ENCODE data around the gene IFNAR1. TPM values are rescaled to one million over a fixed set of nuclear protein-coding genes. Genes with fewer than 3 reads are reported as not detected.
A peak's percentile ranks its signal among the peaks of the same experiment; 100 is the strongest.

The IFNAR1 gene
- total RNA-seq, 1 experiment from 2014 or later = 20.4 TPM

DNA sequence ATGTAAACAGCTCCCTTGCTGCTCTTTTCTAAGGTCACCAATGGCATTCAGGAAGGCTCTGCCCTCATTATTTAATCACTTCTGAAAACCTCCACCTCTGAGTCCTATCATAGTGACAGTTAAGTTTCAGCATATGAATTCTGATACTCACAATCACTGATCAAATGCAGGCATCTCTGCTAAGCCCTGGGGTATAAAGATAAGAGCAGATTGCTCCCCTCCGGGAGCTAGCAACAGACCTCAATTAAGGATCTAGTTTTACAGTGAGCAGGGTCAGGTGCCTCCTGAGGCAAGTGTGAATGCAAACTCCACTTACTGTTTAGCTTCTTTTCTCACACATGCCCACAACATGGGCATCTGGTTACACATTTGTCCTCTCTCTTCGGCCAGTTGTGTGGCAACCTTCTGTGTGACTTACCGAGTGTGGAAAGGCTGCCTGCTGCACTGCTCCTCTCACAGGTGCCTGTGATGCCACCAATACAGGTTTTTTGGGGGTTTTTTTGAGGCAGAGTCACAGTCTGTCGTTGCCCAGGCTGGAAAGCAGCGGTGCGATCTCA lies 43.6 kb upstream of the IFNAR1 start:
- CTCF ChIA-PET = no interaction called here
- Histone ChIP-seq H3K4me3 (ENCODE audit: low read depth, low read length) (no peak overlapping the region), H3K36me3 (ENCODE audit: control insufficient read depth, insufficient read depth, low read length) (no peaks in the 10 kb centered on the region), H3K27me3 (replicated peaks; ENCODE audit: control insufficient read depth, insufficient read depth, low read length) (no peaks in the 10 kb centered on the region), H3K9me3 (0 out of 2 replicates have a peak, but pooled peaks cover 3% of the 10 kb centered on the region), H3K4me1 (no peaks in the 10 kb centered on the region; the same call in 1 of the 2 replicates)
- Mint-ChIP-seq H3K36me3 (ENCODE audit: insufficient read depth, unreplicated experiment) (peaks cover 12% of the 10 kb centered on the region), H3K27ac (ENCODE audit: unreplicated experiment) (no peak overlapping the region), H3K27me3 (ENCODE audit: insufficient read depth, unreplicated experiment) (no peaks in the 10 kb centered on the region), H3K4me3 (ENCODE audit: unreplicated experiment) (no peak overlapping the region), H3K4me1 (ENCODE audit: low read depth, unreplicated experiment) (peaks cover 8% of the 10 kb centered on the region), H3K9me3 (ENCODE audit: unreplicated experiment) (peaks cover 18% of the 10 kb centered on the region)
- TF ChIP-seq, protein P1, sequence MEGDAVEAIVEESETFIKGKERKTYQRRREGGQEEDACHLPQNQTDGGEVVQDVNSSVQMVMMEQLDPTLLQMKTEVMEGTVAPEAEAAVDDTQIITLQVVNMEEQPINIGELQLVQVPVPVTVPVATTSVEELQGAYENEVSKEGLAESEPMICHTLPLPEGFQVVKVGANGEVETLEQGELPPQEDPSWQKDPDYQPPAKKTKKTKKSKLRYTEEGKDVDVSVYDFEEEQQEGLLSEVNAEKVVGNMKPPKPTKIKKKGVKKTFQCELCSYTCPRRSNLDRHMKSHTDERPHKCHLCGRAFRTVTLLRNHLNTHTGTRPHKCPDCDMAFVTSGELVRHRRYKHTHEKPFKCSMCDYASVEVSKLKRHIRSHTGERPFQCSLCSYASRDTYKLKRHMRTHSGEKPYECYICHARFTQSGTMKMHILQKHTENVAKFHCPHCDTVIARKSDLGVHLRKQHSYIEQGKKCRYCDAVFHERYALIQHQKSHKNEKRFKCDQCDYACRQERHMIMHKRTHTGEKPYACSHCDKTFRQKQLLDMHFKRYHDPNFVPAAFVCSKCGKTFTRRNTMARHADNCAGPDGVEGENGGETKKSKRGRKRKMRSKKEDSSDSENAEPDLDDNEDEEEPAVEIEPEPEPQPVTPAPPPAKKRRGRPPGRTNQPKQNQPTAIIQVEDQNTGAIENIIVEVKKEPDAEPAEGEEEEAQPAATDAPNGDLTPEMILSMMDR (IDR thresholded peaks at IDR 0.05; ENCODE audit: insufficient read depth in 1 of 2, low read depth in 1 of 2, low read length in 1 of 2, severe bottlenecking in 1 of 2, unreplicated experiment in 1 of 2) = no peak
- DNase-seq = no peak
- POLR2A ChIA-PET = no interaction called here
- BruUV-seq (replicated peaks) = no TSS peak
- intact Hi-C loops (cut with micrococcal nuclease; ENCODE audit: unreplicated experiment) = no loop called here

DNA sequence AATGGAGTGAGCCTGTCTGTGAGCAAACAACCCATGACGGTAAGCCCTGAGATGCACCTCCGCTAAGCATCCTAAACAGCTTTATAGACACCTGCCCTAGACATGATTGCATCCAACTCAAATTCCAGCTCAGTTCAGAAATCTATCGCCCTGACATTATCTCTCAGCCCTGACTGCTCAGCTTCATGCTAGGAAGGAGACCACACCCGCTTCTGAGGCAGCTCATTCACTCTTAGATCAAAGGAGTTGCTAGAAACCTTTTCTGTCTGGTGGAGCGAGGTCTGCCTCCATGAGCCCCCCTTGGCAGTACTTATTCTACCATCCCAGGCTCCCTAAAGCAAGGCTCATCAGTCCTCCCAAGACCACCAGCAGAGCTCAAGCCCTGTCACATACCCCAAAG lies 41.6 kb upstream of the IFNAR1 start:
- BruUV-seq (replicated peaks) = no TSS peak
- ChIA-PET POLR2A (interaction anchor here (0.5 kb wide), 1 partner anchor 344 kb away, joined by 5 read pairs; no protein-coding TSS in a partner anchor), CTCF (interaction anchor here (0.7 kb wide), 1 partner anchor 17 kb away, joined by 3 read pairs; no protein-coding TSS in a partner anchor)
- no peak overlapping the region for H3K27ac Mint-ChIP-seq (ENCODE audit: unreplicated experiment)
- peaks cover 13% of the 10 kb centered on the region for H3K4me1 ChIP-seq
- intact Hi-C loops (cut with micrococcal nuclease; ENCODE audit: unreplicated experiment) = no loop called here
- DNase-seq = no peak
- H3K4me3 ChIP-seq (ENCODE audit: low read depth, low read length) = no peak overlapping the region
- H3K36me3 ChIP-seq (ENCODE audit: control insufficient read depth, insufficient read depth, low read length) = no peaks in the 10 kb centered on the region
- H3K9me3 ChIP-seq = 0 out of 2 replicates have a peak, but pooled peaks cover 3% of the 10 kb centered on the region
- peaks cover 18% of the 10 kb centered on the region for H3K4me1 Mint-ChIP-seq (ENCODE audit: low read depth, unreplicated experiment)
- peaks cover 9% of the 10 kb centered on the region for H3K9me3 Mint-ChIP-seq (ENCODE audit: unreplicated experiment)
- no peaks in the 10 kb centered on the region for H3K27me3 Mint-ChIP-seq (ENCODE audit: insufficient read depth, unreplicated experiment)
- H3K4me3 Mint-ChIP-seq (ENCODE audit: unreplicated experiment) = no peak overlapping the region
- TF ChIP-seq, protein P1 (IDR thresholded peaks at IDR 0.05; ENCODE audit: insufficient read depth in 1 of 2, low read depth in 1 of 2, low read length in 1 of 2, severe bottlenecking in 1 of 2, unreplicated experiment in 1 of 2) = no peak
- no peaks in the 10 kb centered on the region for H3K27me3 ChIP-seq (replicated peaks; ENCODE audit: control insufficient read depth, insufficient read depth, low read length)
- H3K36me3 Mint-ChIP-seq (ENCODE audit: insufficient read depth, unreplicated experiment) = peaks cover 4% of the 10 kb centered on the region

DNA sequence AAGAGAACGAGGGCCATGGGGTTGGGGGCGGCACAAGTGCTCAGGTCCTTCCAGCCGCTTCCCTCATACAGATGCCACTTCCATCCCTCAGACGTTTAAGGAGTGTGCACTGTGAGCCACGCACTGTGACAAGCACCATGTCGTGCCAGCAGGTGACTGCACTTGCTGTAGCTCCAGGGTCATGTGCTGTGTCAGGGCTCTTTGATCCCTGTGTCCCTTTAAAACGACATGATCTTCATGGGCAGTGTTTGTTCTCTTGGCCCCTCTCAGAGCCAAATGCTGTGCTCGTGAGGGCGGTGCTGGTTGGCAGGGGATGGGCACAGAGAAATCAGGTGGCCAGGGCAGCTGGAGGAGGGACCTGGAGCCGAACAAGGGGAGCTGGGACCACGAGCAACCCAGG lies 38.7 kb upstream of the IFNAR1 start:
- ChIA-PET POLR2A (no interaction called here), CTCF (no interaction called here)
- Mint-ChIP-seq H3K27me3 (ENCODE audit: insufficient read depth, unreplicated experiment) (no peaks in the 10 kb centered on the region), H3K4me1 (ENCODE audit: low read depth, unreplicated experiment) (peaks cover 18% of the 10 kb centered on the region), H3K4me3 (ENCODE audit: unreplicated experiment) (no peak overlapping the region), H3K36me3 (ENCODE audit: insufficient read depth, unreplicated experiment) (peaks cover 4% of the 10 kb centered on the region), H3K9me3 (ENCODE audit: unreplicated experiment) (no peaks in the 10 kb centered on the region), H3K27ac (ENCODE audit: unreplicated experiment) (peak overlapping the region; percentile 50)
- H3K27me3 ChIP-seq (replicated peaks; ENCODE audit: control insufficient read depth, insufficient read depth, low read length) = no peaks in the 10 kb centered on the region
- intact Hi-C loops (cut with micrococcal nuclease; ENCODE audit: unreplicated experiment) = no loop called here
- no peak overlapping the region for H3K4me3 ChIP-seq (ENCODE audit: low read depth, low read length)
- H3K9me3 ChIP-seq = no peaks in the 10 kb centered on the region
- DNase-seq = no peak
- no TSS peak for BruUV-seq (replicated peaks)
- H3K36me3 ChIP-seq (ENCODE audit: control insufficient read depth, insufficient read depth, low read length) = no peaks in the 10 kb centered on the region
- H3K4me1 ChIP-seq = peaks cover 13% of the 10 kb centered on the region
- TF ChIP-seq, protein P1 (IDR thresholded peaks at IDR 0.05; ENCODE audit: insufficient read depth in 1 of 2, low read depth in 1 of 2, low read length in 1 of 2, severe bottlenecking in 1 of 2, unreplicated experiment in 1 of 2) = no peak
